SKM-1 treated with dmso at 0.1 percent for 144 hours (cell line): ENCODE measurements around the gene RBM44.
A peak's percentile ranks its signal among the peaks of the same experiment; 100 is the strongest.
"Not testable (repeated sequence)": the region's sequence is repeated elsewhere in the genome, so short reads cannot be mapped to it uniquely, and the experiment has no call there.

Source experiments
- DNase-seq: peaks from one replicate; lab custom pipeline; 2025; ENCODE audit not compliant: unreplicated experiment; lab: John Stamatoyannopoulos, UW

Gene RBM44

DNA sequence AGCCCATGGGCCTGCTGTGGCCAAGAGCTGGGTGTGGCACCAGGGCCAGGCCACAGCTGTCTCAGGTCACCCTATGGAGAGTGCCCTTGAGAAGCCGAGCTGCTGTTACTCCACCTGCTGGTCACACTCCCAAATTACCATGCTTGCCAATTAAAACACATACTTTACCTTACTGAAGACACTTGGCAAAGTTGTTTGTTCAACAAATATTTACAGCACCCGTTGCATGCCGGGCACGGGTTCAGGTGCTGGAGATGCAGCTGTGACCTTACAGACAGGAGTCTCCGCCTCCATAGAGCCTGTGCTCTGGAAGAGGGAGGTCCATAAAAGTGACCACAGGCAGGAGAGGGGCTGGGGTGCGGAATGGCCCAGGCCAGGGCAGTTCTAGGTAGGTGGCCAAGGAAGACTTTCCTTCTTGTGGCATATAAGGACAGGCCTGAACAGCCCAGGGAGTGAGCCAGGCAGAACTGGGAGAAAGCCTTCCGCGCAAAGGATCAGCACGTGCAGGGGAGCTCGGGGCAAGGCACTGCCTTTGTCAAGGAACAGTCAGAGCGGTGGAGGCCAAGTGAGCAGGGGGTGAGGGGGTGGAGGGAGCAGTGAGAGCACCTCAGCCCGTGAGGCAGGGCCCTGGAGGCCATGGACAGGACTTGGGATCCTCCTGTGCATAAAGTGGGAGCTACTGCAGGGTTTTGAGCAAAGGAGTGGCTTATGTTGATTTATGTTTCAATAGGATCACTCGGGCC lies 23.6 kb upstream of the RBM44 start:
- DNase-seq, result peak; percentile 65

DNA sequence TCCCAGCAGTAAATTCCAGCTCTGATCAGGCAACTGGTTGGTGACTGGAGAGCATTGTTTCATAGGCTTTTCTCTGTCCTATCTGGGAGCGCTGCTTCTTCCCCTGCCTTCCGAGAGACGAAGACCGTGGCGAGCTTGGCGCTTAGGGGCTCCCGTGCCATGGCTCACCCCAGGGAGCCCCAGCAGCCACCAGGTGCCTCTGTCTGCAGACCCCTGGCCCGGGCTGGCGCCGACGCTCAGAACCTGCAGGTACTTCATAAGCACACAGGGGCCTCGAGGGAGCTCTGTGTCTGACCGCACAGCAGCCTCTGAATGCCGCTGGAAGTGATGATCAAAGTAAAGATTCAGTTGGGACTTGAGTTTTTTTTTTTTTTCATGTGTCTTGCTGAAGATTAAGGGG lies 19.1 kb upstream of the RBM44 start:
- DNase-seq, result no peak

DNA sequence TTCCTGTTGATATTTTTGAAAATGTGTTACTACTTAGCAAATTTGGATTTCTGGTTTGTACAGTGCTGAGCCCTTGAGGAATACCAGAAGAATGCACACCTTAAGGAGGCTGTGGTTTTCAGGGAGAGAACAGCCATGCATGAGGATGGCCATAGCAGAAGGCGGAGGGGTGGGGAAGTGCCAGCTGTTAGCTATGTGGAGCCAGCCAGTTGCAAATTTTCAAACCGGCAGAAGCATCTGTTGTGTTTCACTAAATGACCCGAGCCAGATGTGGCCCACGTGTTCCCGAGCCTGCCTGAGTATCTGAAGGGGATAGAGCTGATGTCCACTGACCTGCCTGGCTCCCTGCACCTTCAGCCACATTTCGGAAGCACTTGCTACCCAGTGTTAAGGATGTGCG lies 16.4 kb upstream of the RBM44 start:
- DNase-seq, result no peak

DNA sequence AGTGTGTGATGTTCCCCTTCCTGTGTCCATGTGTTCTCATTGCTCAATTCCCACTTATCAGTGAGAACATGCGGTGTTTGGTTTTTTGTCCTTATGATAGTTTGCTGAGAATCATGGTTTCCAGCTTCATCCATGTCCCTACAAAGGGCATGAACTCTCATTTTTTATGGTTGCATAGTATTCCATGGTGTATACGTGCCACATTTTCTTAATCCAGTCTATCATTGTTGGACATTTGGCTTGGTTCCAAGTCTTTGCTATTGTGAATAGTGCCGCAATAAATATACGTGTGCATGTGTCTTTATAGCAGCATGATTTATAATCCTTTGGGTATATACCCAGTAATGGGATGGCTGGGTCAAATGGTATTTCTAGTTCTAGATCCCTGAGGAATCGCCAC lies 14.9 kb upstream of the RBM44 start:
- DNase-seq, result not testable (repeated sequence)

DNA sequence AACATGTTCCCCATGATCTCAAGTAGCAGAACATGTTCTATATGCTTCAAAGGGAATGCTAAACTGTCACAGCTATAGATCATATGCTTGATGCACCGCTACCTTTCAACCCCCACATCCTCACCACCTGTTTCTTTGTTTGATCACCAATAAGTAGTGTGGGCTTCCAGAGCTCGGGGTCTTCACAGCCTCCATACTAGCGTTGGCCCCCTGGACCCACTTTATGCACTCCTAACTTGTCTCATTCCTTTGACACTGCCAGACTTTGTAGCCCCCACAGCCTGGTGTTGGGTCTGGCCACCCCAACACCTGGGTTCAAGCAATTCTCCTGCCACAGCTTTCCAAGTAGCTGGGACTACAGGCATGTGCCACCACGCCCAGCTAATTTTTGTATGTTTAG lies 11.6 kb upstream of the RBM44 start:
- DNase-seq, result no peak

DNA sequence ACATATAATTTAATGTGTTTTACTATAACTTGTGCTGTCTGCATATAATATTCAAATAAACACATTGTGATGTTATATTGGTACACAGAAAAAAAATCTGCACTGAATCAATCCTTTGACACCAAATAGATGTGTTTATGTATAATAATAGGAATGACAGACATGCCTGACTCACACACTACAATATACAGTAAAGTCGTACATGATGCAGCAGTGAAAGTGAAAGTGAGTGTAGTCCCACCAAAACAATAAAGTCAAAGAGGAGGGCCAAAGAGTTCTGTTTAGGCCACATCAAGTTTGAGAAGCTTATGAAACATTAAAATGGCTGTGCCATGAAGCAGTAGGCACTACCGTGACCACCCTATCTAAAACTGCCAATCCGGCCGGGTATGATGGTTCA lies 8.2 kb upstream of the RBM44 start:
- no peak for DNase-seq

DNA sequence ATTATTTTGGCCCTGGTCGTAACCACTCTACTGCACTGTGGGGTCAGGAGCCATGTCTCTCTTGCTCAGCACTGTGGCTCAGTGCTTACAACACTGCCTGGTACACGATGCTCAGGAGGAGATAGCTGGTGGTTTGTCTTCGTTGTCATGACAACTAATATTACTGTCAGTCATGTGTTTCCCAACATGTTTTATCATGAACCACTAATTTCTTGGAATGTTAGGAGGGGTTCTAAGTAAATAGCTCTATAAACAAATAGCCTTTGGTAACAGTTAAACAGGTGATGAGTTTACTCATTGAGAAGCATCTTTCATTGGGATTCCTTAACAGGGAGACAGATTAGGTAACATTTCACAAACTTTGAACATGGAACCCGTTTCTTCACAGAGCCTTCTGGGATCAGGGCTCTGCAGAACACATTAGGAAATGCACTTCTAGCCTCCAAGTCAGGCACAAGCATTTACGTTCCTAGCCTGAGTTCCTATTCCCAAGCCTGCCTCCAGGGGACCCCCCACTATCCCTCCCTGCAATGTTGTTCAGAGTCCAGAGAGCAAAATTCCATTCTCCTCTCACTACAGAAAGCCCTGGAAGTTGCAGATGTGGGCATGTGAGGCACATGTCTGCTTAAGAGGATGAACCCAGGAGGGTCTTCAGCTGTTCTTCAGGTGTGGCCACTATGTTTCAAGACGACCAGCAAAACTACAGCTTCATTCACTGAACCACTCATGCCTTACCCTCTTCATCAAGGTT lies 6.4 kb upstream of the RBM44 start:
- no peak for DNase-seq

DNA sequence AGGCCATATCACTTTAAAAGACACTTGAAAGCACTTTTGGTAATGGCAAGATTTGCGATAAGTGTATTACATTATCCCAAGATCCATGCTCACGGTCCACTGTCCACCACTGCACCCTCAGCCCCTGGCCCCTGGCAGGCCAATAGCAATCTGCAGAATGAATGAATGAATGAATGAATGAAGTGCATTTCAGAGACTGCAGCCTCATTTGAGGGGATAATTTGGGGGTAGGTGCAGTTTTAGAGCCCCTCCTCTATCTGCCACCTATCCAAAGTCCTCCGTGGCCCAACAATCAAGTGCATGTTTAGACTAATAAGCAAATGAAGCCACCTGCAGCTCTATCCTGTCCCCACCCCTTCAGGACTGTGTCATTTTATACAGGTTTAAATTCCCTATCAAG lies 1.3 kb upstream of the RBM44 start:
- no peak for DNase-seq

DNA sequence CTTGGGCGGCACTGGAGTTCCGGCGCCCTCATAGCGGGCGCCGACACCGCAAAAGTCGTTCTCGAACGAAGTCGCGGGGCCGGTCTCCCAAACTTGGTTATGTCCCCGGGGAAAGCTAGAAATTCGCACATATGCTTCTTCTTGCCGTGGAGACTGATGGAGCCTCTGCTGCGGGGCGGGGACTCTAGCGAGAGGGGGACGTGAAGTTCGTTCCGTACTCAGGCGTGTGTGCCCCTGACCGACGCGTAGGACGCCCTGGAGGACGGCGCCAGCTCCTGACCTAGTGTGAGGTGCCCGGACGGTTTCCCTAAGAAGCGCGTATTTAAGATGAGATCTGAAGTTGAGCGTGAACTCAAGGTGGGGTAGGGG lies 465 bp downstream of the RBM44 start:
- no peak for DNase-seq

DNA sequence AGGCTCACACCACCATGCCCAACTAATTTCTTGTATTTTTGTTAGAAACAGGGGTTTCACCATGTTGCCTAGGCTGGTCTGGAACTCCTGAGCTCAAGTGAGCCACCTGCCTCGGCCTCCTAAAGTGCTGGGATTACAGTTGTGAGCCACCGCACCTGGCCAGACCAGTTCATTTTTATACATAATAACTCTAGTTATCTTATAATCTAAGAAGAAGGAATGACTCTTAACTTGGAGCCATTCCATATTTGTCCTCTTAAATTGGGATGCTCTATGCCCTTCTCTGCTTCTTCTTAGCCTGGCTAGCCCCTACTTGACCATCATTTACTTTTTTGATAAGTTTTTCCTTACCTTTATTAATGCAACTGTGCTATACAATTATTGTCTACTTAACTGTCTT lies 2.9 kb downstream of the RBM44 start:
- DNase-seq, result no peak

DNA sequence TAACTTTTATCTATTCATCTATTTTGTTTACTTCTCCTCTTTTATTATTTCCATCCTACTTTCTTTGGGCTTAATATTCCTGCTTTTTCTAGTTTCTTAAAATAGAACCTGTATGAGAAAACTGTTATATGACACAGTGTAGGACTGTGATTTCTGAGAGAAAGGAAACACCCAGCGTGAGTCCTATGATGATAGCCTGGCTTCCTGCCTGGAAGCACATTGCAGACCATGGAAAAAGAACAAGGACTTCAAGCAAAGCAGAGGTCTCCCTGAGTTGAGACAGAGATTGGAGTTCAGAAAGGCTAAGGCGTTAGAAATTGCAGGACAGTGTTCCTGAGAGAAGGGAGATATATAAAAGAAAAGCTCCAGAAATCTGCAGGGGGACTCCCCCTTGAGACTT lies 7.8 kb downstream of the RBM44 start:
- no peak for DNase-seq

DNA sequence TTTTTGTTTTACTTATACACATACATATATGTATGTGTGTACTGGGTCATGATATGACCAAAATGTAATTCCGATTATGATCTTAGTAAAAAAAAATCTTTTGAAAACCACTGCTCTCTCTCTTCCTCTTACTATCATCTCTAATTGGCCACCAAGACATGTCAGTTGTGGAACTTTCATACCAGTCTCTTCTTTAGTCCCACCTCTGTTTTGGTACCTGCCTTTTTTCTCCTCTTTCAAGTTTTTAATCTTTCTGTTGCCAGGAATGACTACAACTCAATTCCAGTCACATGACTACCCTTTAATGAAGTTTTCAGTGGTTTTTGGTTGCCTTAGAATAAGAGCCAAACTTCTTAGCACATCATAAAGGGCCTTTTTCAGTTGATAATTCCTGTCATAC lies 17.1 kb downstream of the RBM44 start:
- no peak for DNase-seq

DNA sequence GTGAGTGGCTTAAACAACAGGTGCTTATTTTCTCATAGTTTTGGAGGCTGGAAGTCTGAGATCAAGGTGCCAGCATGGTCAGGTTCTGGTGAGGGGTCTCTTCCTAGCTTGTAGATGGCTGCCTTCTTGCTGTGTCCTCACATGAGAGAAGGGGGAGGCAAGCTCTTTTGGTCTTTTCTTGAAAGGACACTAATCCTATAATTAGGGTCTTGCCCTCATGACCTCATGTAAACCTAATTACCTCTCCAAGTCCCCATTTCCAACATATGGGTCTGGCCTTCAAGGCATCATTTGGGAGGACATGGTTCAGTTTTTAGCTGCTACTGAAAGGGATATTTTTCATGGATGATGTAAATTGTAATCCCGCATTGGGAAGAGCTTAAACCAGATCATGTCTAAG lies 18.0 kb downstream of the RBM44 start:
- no peak for DNase-seq

DNA sequence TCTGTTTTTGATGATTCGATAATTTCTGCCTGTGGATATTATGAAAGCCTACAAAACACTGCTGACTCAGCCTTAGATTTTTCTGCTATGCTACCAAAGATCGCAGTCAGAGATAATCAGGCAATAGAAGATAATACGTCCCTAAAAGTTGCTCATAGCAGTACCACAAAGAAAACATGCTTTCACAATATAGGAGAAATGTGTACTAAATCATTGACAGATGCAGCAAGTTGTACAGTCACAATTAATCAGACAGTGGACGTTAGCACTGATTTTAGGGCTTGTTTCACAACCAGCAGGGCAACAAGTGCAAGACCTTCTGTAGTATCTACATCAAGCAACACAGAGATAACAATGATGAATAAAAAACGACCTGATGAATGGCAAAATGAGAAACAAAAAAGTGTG lies 19.5 kb downstream of the RBM44 start:
- DNase-seq, result no peak

DNA sequence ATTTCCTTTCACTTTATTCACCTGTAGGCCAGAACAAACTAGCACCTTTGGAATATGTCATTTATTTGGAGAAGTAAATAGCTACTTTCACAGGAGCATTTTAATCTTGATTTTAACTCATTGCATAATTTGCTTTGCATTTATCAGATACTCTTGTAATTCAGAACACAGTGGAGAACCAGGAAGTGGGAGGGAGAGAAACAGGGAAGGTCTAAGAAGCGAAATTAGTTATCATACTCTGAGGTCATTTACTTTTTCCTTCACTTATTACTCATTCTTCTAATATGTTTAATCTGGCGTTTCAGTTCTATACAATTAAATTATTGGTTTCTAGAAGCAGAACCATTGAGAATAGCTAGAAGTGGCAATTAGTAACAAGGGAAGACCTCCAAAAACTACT lies 20.7 kb downstream of the RBM44 start:
- DNase-seq, result no peak

DNA sequence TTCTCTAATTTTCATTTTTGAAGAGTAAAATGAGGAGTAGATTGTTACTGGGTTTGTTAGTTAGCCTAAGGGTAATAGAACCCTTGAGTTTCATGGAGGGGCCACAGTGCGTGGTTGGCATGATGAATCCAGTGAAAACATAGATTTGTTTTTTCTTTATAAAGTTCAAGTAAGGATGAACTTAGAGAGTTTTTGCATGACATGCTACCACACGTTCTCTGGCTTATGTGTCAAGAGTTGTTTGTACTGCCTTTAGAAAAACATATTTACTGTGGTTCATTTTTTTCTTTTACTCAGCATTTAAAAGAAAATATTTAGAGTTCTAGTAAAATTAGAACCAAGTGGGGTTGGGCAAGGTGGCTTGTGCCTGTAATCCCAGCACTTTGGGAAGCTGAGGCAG lies 21.8 kb downstream of the RBM44 start:
- no peak for DNase-seq

DNA sequence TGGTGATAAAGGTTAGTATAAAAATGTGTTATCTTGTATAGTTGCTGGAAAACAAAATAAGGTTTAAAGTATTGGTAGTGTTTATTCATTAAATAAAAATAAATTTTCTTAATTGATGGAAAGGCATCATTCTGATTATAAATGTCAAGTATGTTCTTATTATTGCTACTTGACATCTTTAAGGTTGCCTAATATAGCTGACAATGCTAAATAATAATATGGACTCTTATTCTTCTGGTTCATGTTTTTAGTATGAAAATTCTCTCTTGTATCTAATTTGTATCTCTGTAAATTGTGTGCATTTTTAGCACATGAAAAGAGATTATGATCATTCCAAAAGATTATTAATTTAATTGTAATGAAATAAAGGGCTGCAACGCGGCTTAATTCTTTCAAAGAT lies 25.0 kb downstream of the RBM44 start:
- DNase-seq, result no peak

DNA sequence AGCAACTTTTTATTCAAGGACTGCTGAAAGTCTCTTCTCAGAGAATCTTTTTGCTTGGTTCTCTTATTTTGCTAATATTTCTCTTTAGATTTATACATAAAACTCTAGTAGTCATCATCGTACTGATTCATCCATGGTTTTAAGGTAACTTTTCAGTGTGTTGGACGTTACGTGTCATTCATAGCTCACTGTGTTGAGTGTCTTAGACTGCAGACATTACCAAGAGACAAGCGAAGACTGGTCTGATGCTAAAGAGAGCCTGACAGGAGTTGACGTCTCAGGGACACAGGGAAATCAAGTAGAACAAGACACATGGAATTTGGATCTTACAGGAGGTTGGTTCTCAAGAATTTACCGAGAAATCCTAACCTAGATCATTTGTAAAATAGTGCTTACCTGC lies 25.5 kb downstream of the RBM44 start:
- DNase-seq, result no peak

DNA sequence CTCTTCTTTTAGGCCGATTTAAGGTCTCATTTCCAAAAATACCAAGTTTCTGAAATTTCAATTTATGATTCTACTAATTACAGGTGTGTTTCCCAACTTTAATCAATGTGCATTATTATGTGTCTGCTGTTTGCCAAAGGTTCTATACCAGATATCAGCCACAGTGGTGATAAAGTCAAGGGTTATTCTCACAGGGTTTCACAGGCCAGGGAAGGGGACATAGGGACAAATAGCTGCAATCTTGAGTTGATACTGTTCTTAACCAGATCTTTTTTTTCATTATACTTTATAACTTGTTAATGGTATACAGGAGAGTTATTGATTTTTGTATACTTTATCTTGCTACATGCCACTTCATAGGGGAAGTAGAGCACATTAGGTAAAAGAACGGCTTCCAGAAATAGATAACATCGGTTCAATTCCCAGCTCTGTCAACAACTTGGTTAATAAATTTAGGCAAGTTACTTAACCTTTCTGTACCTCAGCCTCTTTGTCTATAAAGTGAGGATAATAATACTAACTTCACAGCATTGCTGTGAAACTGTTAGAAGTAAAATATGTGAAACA lies 28.9 kb downstream of the RBM44 start:
- DNase-seq, result no peak

DNA sequence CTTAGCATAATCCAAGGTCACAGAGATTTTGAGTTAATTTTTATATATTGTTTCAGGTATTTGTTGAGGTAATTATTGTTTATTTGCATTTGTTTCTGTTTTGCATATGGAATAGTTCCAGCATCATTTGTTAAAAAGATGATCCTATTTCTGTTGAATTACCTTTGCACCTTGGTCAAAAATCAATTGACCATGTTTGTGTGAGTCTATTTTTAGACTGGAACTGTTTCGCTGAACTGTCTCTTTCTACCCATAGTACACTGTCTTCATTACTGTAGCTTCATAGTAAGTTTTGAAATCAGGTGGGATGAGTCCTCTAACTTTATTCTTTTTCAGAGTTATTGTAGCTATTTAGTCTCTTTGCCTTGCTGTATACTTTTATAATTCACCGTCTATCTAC lies 31.9 kb downstream of the RBM44 start:
- no peak for DNase-seq

DNA sequence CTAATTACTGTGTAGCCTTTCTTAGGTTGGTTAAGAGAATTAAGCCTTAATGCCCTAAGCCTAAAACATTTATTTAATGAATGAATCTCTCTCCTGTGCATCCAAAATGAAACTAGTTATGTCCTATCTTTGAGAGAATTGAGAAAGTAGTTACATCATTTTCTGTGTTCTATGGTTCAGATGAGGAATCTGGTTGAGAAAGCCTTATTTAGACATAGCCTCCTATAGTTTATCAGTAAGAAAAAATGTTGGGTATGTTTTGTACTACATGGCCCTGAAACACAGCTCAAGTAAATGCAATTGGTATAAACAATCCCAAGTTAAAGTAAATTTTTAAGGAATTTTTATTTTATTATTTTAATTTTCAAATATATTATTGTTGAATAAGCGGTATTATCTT lies 35.0 kb downstream of the RBM44 start:
- no peak for DNase-seq

DNA sequence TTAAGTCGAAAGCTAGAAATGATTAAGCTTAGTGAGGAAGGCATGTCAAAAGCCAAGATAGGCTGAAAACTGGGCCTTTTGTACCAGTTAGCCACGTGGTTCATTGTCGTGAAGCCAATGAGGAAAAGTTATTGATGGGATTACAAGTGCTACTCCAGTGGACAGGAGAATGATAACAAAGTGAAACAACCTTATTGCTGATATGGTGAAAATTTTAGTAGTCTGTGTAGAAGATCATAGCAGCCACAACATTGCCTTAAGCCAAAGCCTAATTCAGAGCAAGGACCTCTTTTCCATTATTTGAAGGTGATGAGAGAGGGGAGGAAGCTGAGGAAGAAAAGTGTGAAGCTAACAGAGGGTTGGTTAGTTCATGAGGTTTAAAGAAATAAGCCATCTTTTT lies 36.8 kb downstream of the RBM44 start:
- no peak for DNase-seq

DNA sequence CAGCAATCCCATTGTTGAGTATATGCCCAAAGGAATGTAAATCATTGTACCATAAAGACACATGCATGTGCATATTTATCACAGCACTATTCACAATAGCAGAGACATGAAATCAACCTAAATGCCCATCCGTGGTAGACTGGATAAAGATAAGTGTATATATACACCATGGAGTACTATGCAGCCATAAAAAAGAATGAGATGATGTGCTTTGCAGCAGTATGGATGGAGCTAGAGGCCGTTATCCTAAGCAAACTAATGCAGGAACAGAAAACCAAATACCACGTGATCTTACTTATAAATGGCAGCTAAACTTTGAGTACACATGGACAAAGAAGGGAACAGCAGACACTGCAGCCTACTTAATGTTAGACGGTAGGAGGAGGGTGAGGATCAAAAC lies 42.5 kb downstream of the RBM44 start:
- no peak for DNase-seq
